Uterus (tissue), 4 donors: ENCODE data around the gene NELL1. TPM values are rescaled to one million over a fixed set of nuclear protein-coding genes. Genes with fewer than 3 reads are reported as not detected.

ENCODE experiments used
- DNase-seq, 2 donors: peaks; one replicate each; pipeline ENCODE4 v3.0.0-alpha.2; 2019 to 2020
- H3K27ac ChIP-seq, 2 donors: fragments of 200-600 bp; sonication (generic); 1 replicate in 1 of 2; 2 replicates in 1 of 2; pipeline ENCODE4 v1.5.1; 2016 to 2018
- H3K27me3 ChIP-seq, 2 donors: fragments of 200-600 bp; sonication (generic); one replicate each; pipeline ENCODE4 v1.5.1; 2018 to 2019; ENCODE audit warnings: control low read depth in 1 of 2
- H3K36me3 ChIP-seq, 2 donors: fragments of 200-600 bp; sonication (generic); one replicate each; pipeline ENCODE4 v1.5.1; 2019; ENCODE audit warnings: control low read depth in 1 of 2
- H3K4me1 ChIP-seq, 2 donors: fragments of 200-600 bp; sonication (generic); one replicate each; pipeline ENCODE4 v1.5.1; 2018 to 2019; ENCODE audit warnings: control low read depth in 1 of 2
- H3K4me3 ChIP-seq, 2 donors: fragments of 200-600 bp; sonication (generic); 1 replicate in 1 of 2; 2 replicates in 1 of 2; pipeline ENCODE4 v1.5.1; 2018 to 2019; ENCODE audit warnings: mild to moderate bottlenecking in 1 of 2
- H3K9me3 ChIP-seq, 2 donors: fragments of 200-600 bp; sonication (generic); one replicate each; pipeline ENCODE4 v1.5.1; 2019; ENCODE audit warnings: control low read depth in 1 of 2
- CTCF ChIP-seq, 4 experiments: fragments of 200-600 bp in 2 of 4; fragments of 450-650 bp in 2 of 4; sonication (generic) in 2 of 4; IDR thresholded peaks; one replicate each; pipeline ENCODE4 v1.5.1; 2016 to 2019; ENCODE audit warnings: antibody characterized with exemption in 4 of 4, mild to moderate bottlenecking in 2 of 4, moderate library complexity in 1 of 4
- POLR2A ChIP-seq, 2 donors: fragments of 450-650 bp; IDR thresholded peaks; one replicate each; pipeline ENCODE4 v1.6.1; 2016; ENCODE audit warnings: antibody characterized with exemption in 2 of 2, mild to moderate bottlenecking in 1 of 2, moderate library complexity in 1 of 2
- intact Hi-C: fragments of 100-400 bp; cut with DNase I; formaldehyde crosslinking; loops from one replicate; pipeline ENCODE4 v1.15.1; 2023; ENCODE audit warnings: low total_unique reads
- total RNA-seq, 4 donors: library from RNA; depleted of rRNA in 3 of 4; stranded (reverse); fragments of >200 nt in 3 of 4; gene quantifications; one replicate each; pipeline versions ENCODE4 v1.1.0 to v1.2.4, GENCODE V29; 2014 to 2023
- donor health status: DM: yes; HTN: yes; CAD: no.

The NELL1 gene
- total RNA-seq, 4 donors from 2014 or later = 0.34 to 25.1 TPM; not detected in 2

GRCh38 chr11:21066030-21066429 is 396.6 kb downstream of the NELL1 start:
- no peak for DNase-seq
- H3K27me3 ChIP-seq = no peaks in the 10 kb centered on the region
- TF ChIP-seq POLR2A (IDR thresholded peaks at IDR 0.05) = no peak
- TF ChIP-seq CTCF (IDR thresholded peaks at IDR 0.05) = no peak
- H3K9me3 ChIP-seq = no peaks in the 10 kb centered on the region
- no peak overlapping the region for H3K27ac ChIP-seq
- H3K4me1 ChIP-seq = no peaks in the 10 kb centered on the region
- intact Hi-C loops = no loop called here
- H3K36me3 ChIP-seq = no peaks in the 10 kb centered on the region
- no peak overlapping the region for H3K4me3 ChIP-seq

GRCh38 chr11:21068886-21069285 is 399.5 kb downstream of the NELL1 start:
- no peaks in the 10 kb centered on the region for H3K36me3 ChIP-seq
- no peaks in the 10 kb centered on the region for H3K4me1 ChIP-seq
- DNase-seq = no peak
- no peak for TF ChIP-seq CTCF (IDR thresholded peaks at IDR 0.05)
- H3K27ac ChIP-seq = no peak overlapping the region
- no peaks in the 10 kb centered on the region for H3K27me3 ChIP-seq
- intact Hi-C loops = no loop called here
- no peaks in the 10 kb centered on the region for H3K9me3 ChIP-seq
- no peak overlapping the region for H3K4me3 ChIP-seq

- Histone ChIP-seq H3K4me1 (no peaks in the 10 kb centered on the region), H3K4me3 (no peak overlapping the region), H3K27me3 (no peaks in the 10 kb centered on the region), H3K9me3 (no peaks in the 10 kb centered on the region), H3K36me3 (no peaks in the 10 kb centered on the region), H3K27ac (no peak overlapping the region)
- DNase-seq = no peak
- intact Hi-C loops = no loop called here
- TF ChIP-seq POLR2A (IDR thresholded peaks at IDR 0.05) (no peak), CTCF (IDR thresholded peaks at IDR 0.05) (no peak)
Measured at GRCh38 chr11:21069909-21070308, 400.5 kb downstream of the NELL1 start.

- Histone ChIP-seq H3K27ac (no peak overlapping the region), H3K9me3 (no peaks in the 10 kb centered on the region), H3K36me3 (no peaks in the 10 kb centered on the region), H3K4me1 (no peaks in the 10 kb centered on the region), H3K4me3 (no peak overlapping the region), H3K27me3 (no peaks in the 10 kb centered on the region)
- intact Hi-C loops = no loop called here
- TF ChIP-seq CTCF (IDR thresholded peaks at IDR 0.05) = no peak
- no peak for DNase-seq
Measured at GRCh38 chr11:21072558-21072957, 403.2 kb downstream of the NELL1 start.

- Histone ChIP-seq H3K36me3 (no peaks in the 10 kb centered on the region), H3K27me3 (no peaks in the 10 kb centered on the region), H3K4me3 (no peak overlapping the region), H3K4me1 (no peaks in the 10 kb centered on the region), H3K9me3 (no peaks in the 10 kb centered on the region), H3K27ac (no peak overlapping the region)
- no peak for TF ChIP-seq POLR2A (IDR thresholded peaks at IDR 0.05)
- TF ChIP-seq CTCF (IDR thresholded peaks at IDR 0.05) = no peak
- DNase-seq = no peak
- intact Hi-C loops = no loop called here
Measured at GRCh38 chr11:21082853-21083252, 413.5 kb downstream of the NELL1 start.
